Endothelial cell of umbilical vein (primary cell): Measurements from ENCODE around the gene PRDM16. TPM values are rescaled to one million over a fixed set of nuclear protein-coding genes. Genes with fewer than 3 reads are reported as not detected.

Source experiments
- BruUV-seq: library from RNA; stranded (reverse); fragments of 400-500 nt; replicated peaks from 2 replicates; lab custom pipeline; 2021; lab: Mats Ljungman, UMichigan
- CTCF ChIA-PET: fragments of 300-600, 350-600 bp; sonication (Branson Sonifier 250); formaldehyde crosslinking; loops from one replicate; lab custom pipeline; 2021; ENCODE audit warnings: antibody characterized with exemption, inconsistent platforms; lab: Charles Lee
- POLR2A ChIA-PET: fragments of 300-600, 350-600 bp; sonication (Branson Sonifier 250); formaldehyde crosslinking; loops from one replicate; lab custom pipeline; 2021; ENCODE audit warnings: antibody characterized with exemption, inconsistent platforms; lab: Charles Lee
- DNase-seq: peaks from one replicate; pipeline ENCODE4 v3.0.0-alpha.2; 2011; ENCODE audit warnings: low read depth, low spot score
- FAIRE-seq: peaks from 2 replicates; lab custom pipeline; 2011; peaks lifted over from hg19 to GRCh38; lab: Jason Lieb, UNC
- H2AFZ ChIP-seq: 2 replicates; pipeline ENCODE4 v1.6.0; 2012; ENCODE audit warnings: low read depth, low read length, control low read depth, inconsistent platforms
- H3K27ac ChIP-seq: 2 replicates; pipeline ENCODE4 v1.5.1; 2011; ENCODE audit warnings: low read depth, mild to moderate bottlenecking, control low read depth, low read length, moderate library complexity; ENCODE audit not compliant: insufficient read depth
- H3K27me3 ChIP-seq, 2 experiments: 2 replicates each; pipeline versions ENCODE4 v1.6.0 to v1.6.1; 2011; ENCODE audit warnings: low read length in 2 of 2, mixed read lengths in 1 of 2; ENCODE audit not compliant: control insufficient read depth in 2 of 2, insufficient read depth in 2 of 2
- H3K36me3 ChIP-seq, 2 experiments: 2 replicates in 1 of 2; 3 replicates in 1 of 2; pipeline ENCODE4 v1.5.1; 2011; ENCODE audit warnings: low read length in 2 of 2, mild to moderate bottlenecking in 1 of 2, moderate library complexity in 1 of 2; ENCODE audit not compliant: control insufficient read depth in 2 of 2, insufficient read depth in 2 of 2; ENCODE audit errors: extremely low read depth in 1 of 2
- H3K4me1 ChIP-seq: 3 replicates; pipeline ENCODE4 v1.5.1; 2011; ENCODE audit warnings: mild to moderate bottlenecking, low read length; ENCODE audit not compliant: control insufficient read depth, insufficient read depth; ENCODE audit errors: extremely low read depth
- H3K4me2 ChIP-seq: 2 replicates; pipeline ENCODE4 v1.6.1; 2011; ENCODE audit warnings: low read length, control low read depth, mixed read lengths; ENCODE audit not compliant: insufficient read depth
- H3K4me3 ChIP-seq, 3 experiments: fragments of 200-600 bp in 1 of 3; sonication (generic), shearing (Covaris generic) in 1 of 3; replicated peaks in 1 of 3; 2 replicates each; pipeline ENCODE4 v1.5.1; 2011 to 2016; ENCODE audit warnings: control low read depth in 3 of 3, low read length in 3 of 3, mild to moderate bottlenecking in 2 of 3, inconsistent platforms in 1 of 3, low read depth in 1 of 3, moderate library complexity in 1 of 3; ENCODE audit not compliant: insufficient read depth in 1 of 3
- H3K79me2 ChIP-seq: 2 replicates; pipeline ENCODE4 v1.6.0; 2012; ENCODE audit warnings: low read length, inconsistent platforms; ENCODE audit not compliant: control insufficient read depth, insufficient read depth
- H3K9ac ChIP-seq: replicated peaks from 2 replicates; pipeline ENCODE3; 2011; ENCODE audit warnings: low read length, control low read depth; ENCODE audit not compliant: insufficient read depth; ENCODE audit errors: extremely low read depth
- H3K9me1 ChIP-seq: replicated peaks from 3 replicates; pipeline ENCODE4 v1.6.0; 2011; ENCODE audit warnings: mild to moderate bottlenecking, low read length; ENCODE audit not compliant: control insufficient read depth, insufficient read depth; ENCODE audit errors: extremely low read depth
- H3K9me3 ChIP-seq: replicated peaks from 2 replicates; pipeline ENCODE4 v1.5.1; 2012; ENCODE audit warnings: low read length, inconsistent platforms; ENCODE audit not compliant: control insufficient read depth, insufficient read depth
- H4K20me1 ChIP-seq: replicated peaks from 2 replicates; pipeline ENCODE3; 2011; ENCODE audit warnings: mild to moderate bottlenecking, low read length; ENCODE audit not compliant: control insufficient read depth, insufficient read depth; ENCODE audit errors: extremely low read depth
- CTCF ChIP-seq, 2 donors: IDR thresholded peaks; 1 replicate in 1 of 2; 2 replicates in 1 of 2; pipeline ENCODE4 v1.5.1; 2011; ENCODE audit warnings: low read length in 2 of 2, mild to moderate bottlenecking in 2 of 2, moderate library complexity in 2 of 2, control low read depth in 1 of 2, inconsistent platforms in 1 of 2, low read depth in 1 of 2; ENCODE audit not compliant: insufficient read depth in 1 of 2; ENCODE audit errors: extremely low read depth in 1 of 2
- EZH2 ChIP-seq: IDR thresholded peaks from 2 replicates; pipeline ENCODE4 v1.6.1; 2012; ENCODE audit warnings: borderline replicate concordance, low read depth, mild to moderate bottlenecking, moderate library complexity, low read length, inconsistent platforms; ENCODE audit not compliant: severe bottlenecking
- FOS ChIP-seq: IDR thresholded peaks from 2 replicates; pipeline ENCODE4 v1.6.1; 2011; ENCODE audit warnings: mild to moderate bottlenecking, low read length, moderate library complexity, borderline replicate concordance; ENCODE audit not compliant: insufficient read depth
- GATA2 ChIP-seq: IDR thresholded peaks from 2 replicates; pipeline ENCODE4 v1.7.0; 2011; ENCODE audit warnings: low read depth, mild to moderate bottlenecking, moderate library complexity, mixed read lengths, low read length; ENCODE audit not compliant: insufficient read length, insufficient read depth
- JUN ChIP-seq: IDR thresholded peaks from 2 replicates; pipeline ENCODE4 v1.6.1; 2011; ENCODE audit warnings: borderline replicate concordance, low read depth; ENCODE audit not compliant: insufficient read length, insufficient read depth
- MAX ChIP-seq: IDR thresholded peaks from 2 replicates; pipeline ENCODE4 v1.6.1; 2011; ENCODE audit not compliant: insufficient read depth, insufficient read length
- MYC ChIP-seq: IDR thresholded peaks from one replicate; pipeline ENCODE4 v1.6.1; 2011; ENCODE audit warnings: mild to moderate bottlenecking, low read depth, low read length
- POLR2A ChIP-seq: IDR thresholded peaks from 2 replicates; pipeline ENCODE4 v1.6.1; 2012; ENCODE audit warnings: low read depth, mild to moderate bottlenecking, control low read depth, low read length
- dilution Hi-C: fragments of 300-500 bp; cut with MboI; formaldehyde crosslinking; loops from one replicate; pipeline ENCODE4 v1.15.0; 2019; ENCODE audit warnings: low sequenced_read_pairs; ENCODE audit not compliant: extremely low pct_ligation_motif_present
- intact Hi-C: fragments of 100-400 bp; cut with micrococcal nuclease; formaldehyde crosslinking; loops from one replicate; pipeline ENCODE4 v1.10.0; 2022
- polyA plus RNA-seq, 4 experiments: library from polyadenylated mRNA; depleted of rRNA in 3 of 4; stranded (reverse) in 3 of 4; unstranded in 1 of 4; fragments of >200 nt; gene quantifications; 2 replicates each; pipeline versions ENCODE4 v1.2.1 to v1.2.3, GENCODE V29; 2011 to 2012; ENCODE audit warnings: missing spikeins in 1 of 4
- total RNA-seq: library from RNA; stranded (reverse); gene quantifications from 2 replicates; pipeline ENCODE4 v1.2.3, GENCODE V29; 2021

The PRDM16 gene
- total and polyA plus RNA-seq, 2 donors (not counting 3 experiments of a cell fraction or from before 2014, with no cell fraction given) = not detected

GRCh38 chr1:3227893-3228292 is 158.9 kb downstream of the PRDM16 start:
- no peak for DNase-seq
- H3K36me3 ChIP-seq = no peaks in the 10 kb centered on the region
- no peaks in the 10 kb centered on the region for H3K79me2 ChIP-seq
- no peak for TF ChIP-seq FOS
- TF ChIP-seq POLR2A = no peak
- TF ChIP-seq MAX = no peak
- no peak for TF ChIP-seq GATA2
- TF ChIP-seq CTCF (IDR thresholded peaks at IDR 0.05; ENCODE audit: extremely low read depth in 1 of 2, insufficient read depth in 1 of 2, low read depth in 1 of 2, low read length in 2 of 2) = no peak
- no peak for TF ChIP-seq JUN
- no peak for TF ChIP-seq MYC
- no peak for TF ChIP-seq EZH2
- no peak overlapping the region for H3K4me2 ChIP-seq
- no peak overlapping the region for H2AFZ ChIP-seq
- H3K27me3 ChIP-seq = no peaks in the 10 kb centered on the region
- H3K9ac ChIP-seq = no peak overlapping the region
- intact Hi-C loops (no loop called here), dilution Hi-C loops (no loop called here)
- H3K9me3 ChIP-seq = no peaks in the 10 kb centered on the region
- no peak overlapping the region for H3K4me3 ChIP-seq
- POLR2A ChIA-PET = no interaction called here
- CTCF ChIA-PET = interaction anchor here (0.8 kb wide), 1 partner anchor 10 kb away, joined by 3 read pairs; no protein-coding TSS in a partner anchor
- no peak for FAIRE-seq
- BruUV-seq = no TSS peak
- H3K9me1 ChIP-seq = no peaks in the 10 kb centered on the region
- no peaks in the 10 kb centered on the region for H3K4me1 ChIP-seq
- H4K20me1 ChIP-seq = no peaks in the 10 kb centered on the region
- H3K27ac ChIP-seq = no peak overlapping the region
